OCI-LY3 (cell line): ENCODE results near the gene ATP7B.

Experiments used
- H2AFZ ChIP-seq: fragments of 200-600, 300-600 bp; shearing (Covaris generic); 2 replicates; pipeline ENCODE4 v1.6.0; 2014; ENCODE audit warnings: antibody characterized with exemption, low read depth, low read length
- H3K27ac ChIP-seq: fragments of 200-600, 300-600 bp; sonication (generic); 2 replicates; pipeline ENCODE4 v1.5.1; 2014; ENCODE audit warnings: mild to moderate bottlenecking, low read length, moderate library complexity, mixed read lengths
- H3K27me3 ChIP-seq: fragments of 200-600, 300-600 bp; sonication (generic); 2 replicates; pipeline ENCODE4 v1.6.1; 2014; ENCODE audit warnings: low read depth, low read length, mixed read lengths
- H3K36me3 ChIP-seq: fragments of 200-600, 300-600 bp; sonication (generic); replicated peaks from 2 replicates; pipeline ENCODE3; 2014; ENCODE audit warnings: low read depth, low read length, mixed read lengths
- H3K4me1 ChIP-seq: fragments of 300-600, 200-600 bp; sonication (generic); 2 replicates; pipeline ENCODE4 v1.6.1; 2014; ENCODE audit warnings: low read length, mixed read lengths
- H3K4me2 ChIP-seq: fragments of 200-600, 300-600 bp; sonication (generic); 2 replicates; pipeline ENCODE4 v1.6.1; 2014; ENCODE audit warnings: low read length, mixed read lengths
- H3K4me3 ChIP-seq: fragments of 300-600, 200-600 bp; sonication (generic); 2 replicates; pipeline ENCODE4 v1.5.1; 2014; ENCODE audit warnings: antibody characterized with exemption, mild to moderate bottlenecking, low read length, moderate library complexity
- H3K79me2 ChIP-seq: fragments of 300-600, 200-600 bp; shearing (Covaris generic); 2 replicates; pipeline ENCODE4 v1.6.1; 2014; ENCODE audit warnings: mild to moderate bottlenecking, low read length, mixed read lengths
- H3K9ac ChIP-seq: fragments of 300-600, 200-600 bp; shearing (Covaris generic); 2 replicates; pipeline ENCODE4 v1.6.0; 2014; ENCODE audit warnings: mild to moderate bottlenecking, low read length, moderate library complexity
- H3K9me3 ChIP-seq: fragments of 200-600, 300-600 bp; shearing (Covaris generic); 2 replicates; pipeline ENCODE4 v1.6.1; 2014; ENCODE audit warnings: low read length, mixed read lengths; ENCODE audit not compliant: insufficient read depth
- H4K20me1 ChIP-seq: fragments of 200-600, 300-600 bp; sonication (generic); 2 replicates; pipeline ENCODE4 v1.6.1; 2016; ENCODE audit warnings: low read length, mixed read lengths; ENCODE audit not compliant: insufficient read depth
- CTCF ChIP-seq: fragments of 200-600, 300-600 bp; sonication (generic); IDR thresholded peaks from 2 replicates; pipeline ENCODE4 v1.5.1; 2014; ENCODE audit warnings: antibody characterized with exemption, low read length, low read depth
- EZH2phosphoT487 ChIP-seq: fragments of 200-600 bp; shearing (Covaris generic); IDR thresholded peaks from 2 replicates; pipeline ENCODE4 v1.6.1; 2018; ENCODE audit warnings: antibody characterized with exemption, mixed run types, low read depth

ATP7B gene

GRCh38 chr13:51970349-51970748, 40.9 kb downstream of the ATP7B start:
- no peak overlapping the region for H3K9ac ChIP-seq
- no peak overlapping the region for H3K4me3 ChIP-seq
- no peak overlapping the region for H2AFZ ChIP-seq
- H4K20me1 ChIP-seq = no peaks in the 10 kb centered on the region
- H3K79me2 ChIP-seq = no peaks in the 10 kb centered on the region
- no peak overlapping the region for H3K4me2 ChIP-seq
- H3K27me3 ChIP-seq = no peaks in the 10 kb centered on the region
- H3K36me3 ChIP-seq = no peaks in the 10 kb centered on the region
- no peaks in the 10 kb centered on the region for H3K9me3 ChIP-seq
- H3K27ac ChIP-seq = no peak overlapping the region
- TF ChIP-seq EZH2phosphoT487 = no peak
- TF ChIP-seq CTCF = no peak
- H3K4me1 ChIP-seq = peaks cover 4% of the 10 kb centered on the region; the same call in 1 of the 2 replicates

- Histone ChIP-seq H3K4me3 (no peak overlapping the region), H2AFZ (no peak overlapping the region), H3K9ac (no peak overlapping the region), H4K20me1 (no peaks in the 10 kb centered on the region), H3K27ac (no peak overlapping the region), H3K4me1 (no peaks in the 10 kb centered on the region), H3K36me3 (no peaks in the 10 kb centered on the region), H3K9me3 (no peaks in the 10 kb centered on the region), H3K27me3 (no peaks in the 10 kb centered on the region), H3K4me2 (no peak overlapping the region), H3K79me2 (no peaks in the 10 kb centered on the region)
- TF ChIP-seq EZH2phosphoT487 (no peak), CTCF (no peak)
Measured at GRCh38 chr13:51967482-51968446, 43.5 kb downstream of the ATP7B start.

GRCh38 chr13:51966186-51966585, 45.1 kb downstream of the ATP7B start:
- no peak overlapping the region for H2AFZ ChIP-seq

GRCh38 chr13:51961493-51962403, 49.5 kb downstream of the ATP7B start:
- Histone ChIP-seq H3K4me3 (no peak overlapping the region), H3K27ac (no peak overlapping the region), H2AFZ (no peak overlapping the region), H3K4me2 (no peak overlapping the region), H4K20me1 (no peaks in the 10 kb centered on the region), H3K79me2 (no peaks in the 10 kb centered on the region), H3K36me3 (no peaks in the 10 kb centered on the region), H3K4me1 (peaks cover 43% of the 10 kb centered on the region), H3K9me3 (no peaks in the 10 kb centered on the region), H3K27me3 (no peaks in the 10 kb centered on the region), H3K9ac (no peak overlapping the region)
- TF ChIP-seq CTCF = no peak
- TF ChIP-seq EZH2phosphoT487 = no peak

More at GRCh38 chr13:51966186-51966585, 45.1 kb downstream of the ATP7B start:
- no peaks in the 10 kb centered on the region for H3K36me3 ChIP-seq
- H4K20me1 ChIP-seq = no peaks in the 10 kb centered on the region
- H3K4me3 ChIP-seq = no peak overlapping the region
- H3K4me2 ChIP-seq = no peak overlapping the region
- no peak overlapping the region for H3K9ac ChIP-seq
- H3K9me3 ChIP-seq = no peaks in the 10 kb centered on the region
- H3K4me1 ChIP-seq = peaks cover 6% of the 10 kb centered on the region; the same call in 1 of the 2 replicates
- no peak overlapping the region for H3K27ac ChIP-seq
- no peaks in the 10 kb centered on the region for H3K27me3 ChIP-seq
- no peak for TF ChIP-seq EZH2phosphoT487
- H3K79me2 ChIP-seq = no peaks in the 10 kb centered on the region
